C4-2B (cell line): ENCODE data around the gene PCDH9.

ENCODE experiments used
- H3K27ac ChIP-seq: fragments of 450-650 bp; 2 replicates; pipeline ENCODE4 v1.5.1; 2017
- ZFX ChIP-seq: fragments of 450-650 bp; IDR thresholded peaks from 2 replicates; pipeline ENCODE4 v1.6.1; 2017
- TF ChIP-seq, protein P1 (sequence below): fragments of 450-650 bp; conservative IDR thresholded peaks from 2 replicates; pipeline ENCODE4 v1.5.1; 2017; ENCODE audit warnings: mild to moderate bottlenecking

Gene PCDH9

DNA sequence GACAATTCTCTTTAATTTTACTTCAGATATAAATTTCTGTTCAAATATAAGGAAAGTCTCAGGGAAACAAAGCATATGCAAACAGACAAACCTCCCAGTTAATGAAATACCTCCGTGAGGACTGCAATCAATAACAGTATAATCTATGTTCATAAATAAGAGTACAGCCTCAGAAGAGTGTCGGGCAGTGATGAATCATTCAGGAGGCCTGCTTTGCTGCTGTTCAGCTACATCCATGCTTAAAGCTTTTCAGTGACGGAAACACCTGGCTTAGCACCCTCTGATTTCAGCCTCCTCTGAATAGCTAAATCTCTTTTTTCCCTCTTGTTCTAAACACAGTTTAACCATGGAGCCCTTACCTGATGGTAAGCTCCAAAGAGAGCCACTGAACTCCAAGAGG is 69.0 kb downstream of the PCDH9 start:
- TF ChIP-seq, protein P1, sequence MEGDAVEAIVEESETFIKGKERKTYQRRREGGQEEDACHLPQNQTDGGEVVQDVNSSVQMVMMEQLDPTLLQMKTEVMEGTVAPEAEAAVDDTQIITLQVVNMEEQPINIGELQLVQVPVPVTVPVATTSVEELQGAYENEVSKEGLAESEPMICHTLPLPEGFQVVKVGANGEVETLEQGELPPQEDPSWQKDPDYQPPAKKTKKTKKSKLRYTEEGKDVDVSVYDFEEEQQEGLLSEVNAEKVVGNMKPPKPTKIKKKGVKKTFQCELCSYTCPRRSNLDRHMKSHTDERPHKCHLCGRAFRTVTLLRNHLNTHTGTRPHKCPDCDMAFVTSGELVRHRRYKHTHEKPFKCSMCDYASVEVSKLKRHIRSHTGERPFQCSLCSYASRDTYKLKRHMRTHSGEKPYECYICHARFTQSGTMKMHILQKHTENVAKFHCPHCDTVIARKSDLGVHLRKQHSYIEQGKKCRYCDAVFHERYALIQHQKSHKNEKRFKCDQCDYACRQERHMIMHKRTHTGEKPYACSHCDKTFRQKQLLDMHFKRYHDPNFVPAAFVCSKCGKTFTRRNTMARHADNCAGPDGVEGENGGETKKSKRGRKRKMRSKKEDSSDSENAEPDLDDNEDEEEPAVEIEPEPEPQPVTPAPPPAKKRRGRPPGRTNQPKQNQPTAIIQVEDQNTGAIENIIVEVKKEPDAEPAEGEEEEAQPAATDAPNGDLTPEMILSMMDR: no peak
- TF ChIP-seq ZFX: no peak
- no peak overlapping the region for H3K27ac ChIP-seq

DNA sequence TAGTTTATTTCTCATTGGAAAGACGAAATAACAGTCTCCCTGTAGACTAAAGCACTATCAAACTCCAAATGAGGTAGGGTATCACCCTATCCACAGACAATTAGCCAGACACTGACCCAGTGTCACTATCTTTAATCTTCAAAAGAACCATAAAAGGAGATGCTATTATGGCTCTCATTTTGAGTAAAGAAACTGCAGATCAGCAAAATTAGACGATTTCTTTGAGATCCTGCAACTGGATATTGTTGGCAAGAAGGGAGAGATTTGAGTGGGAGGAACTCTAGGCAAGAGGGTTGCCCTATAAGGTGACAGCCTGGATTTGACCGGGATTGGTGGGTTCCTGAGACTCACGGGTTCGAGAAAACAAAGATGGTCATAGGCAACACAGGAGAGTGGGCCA is 71.2 kb downstream of the PCDH9 start:
- H3K27ac ChIP-seq: no peak overlapping the region
- TF ChIP-seq, protein P1: no peak
- no peak for TF ChIP-seq ZFX

DNA sequence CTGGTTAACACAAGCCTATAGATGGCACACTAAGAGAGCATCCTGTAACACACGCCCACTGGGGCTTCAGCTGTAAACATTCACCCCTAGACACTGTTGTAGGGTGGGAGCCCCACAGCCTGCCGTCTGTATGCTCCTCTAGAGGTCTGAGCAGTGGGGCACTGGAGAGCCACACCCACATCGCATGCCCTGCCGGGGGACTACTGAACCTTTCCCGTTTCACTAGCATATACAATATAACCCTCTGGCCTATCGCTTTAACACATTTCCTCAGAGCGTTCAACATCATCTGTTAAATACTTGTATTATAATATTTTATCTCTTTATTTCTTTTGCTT is 73.4 kb downstream of the PCDH9 start:
- no peak overlapping the region for H3K27ac ChIP-seq
- no peak for TF ChIP-seq ZFX
- TF ChIP-seq, protein P1: no peak

DNA sequence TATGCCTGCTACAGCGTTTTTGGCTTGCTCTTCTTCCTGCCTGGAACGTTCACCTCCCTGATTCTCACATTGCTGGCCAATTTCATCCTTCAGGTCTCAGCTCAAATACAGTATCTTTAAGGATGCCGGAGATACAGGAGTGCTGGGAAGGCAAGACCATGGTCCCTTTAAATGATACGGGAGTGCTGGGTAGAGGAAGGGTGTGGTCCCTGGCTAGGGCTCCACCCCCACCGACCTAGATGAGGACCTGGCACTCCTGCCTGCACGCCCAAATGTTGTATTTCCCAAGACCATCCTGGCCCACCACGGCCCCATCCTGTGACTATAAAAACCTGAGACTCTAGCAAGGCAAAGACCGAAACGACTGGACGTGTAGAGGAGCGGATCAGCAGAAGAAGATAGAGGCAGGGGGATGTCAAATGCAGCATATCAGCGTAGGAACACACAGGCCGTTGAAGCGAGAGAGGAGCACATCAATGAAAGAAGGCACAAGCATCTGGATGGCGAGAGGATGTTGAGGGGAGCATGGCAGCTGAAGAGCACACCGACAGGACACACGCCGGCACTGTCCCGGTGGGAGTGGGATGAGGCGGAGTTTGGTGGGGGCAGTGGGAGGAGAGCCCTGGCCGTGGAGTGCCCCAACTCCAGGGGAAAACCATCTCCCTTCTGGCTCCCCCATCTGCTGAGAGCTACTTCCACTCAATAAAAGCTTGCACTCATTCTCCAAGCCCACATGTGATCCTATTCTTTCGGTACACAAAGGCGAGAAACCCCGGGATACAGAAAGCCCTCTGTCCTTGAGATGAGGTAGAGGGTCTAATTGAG is 74.0 kb downstream of the PCDH9 start:
- TF ChIP-seq, protein P1: no peak
- TF ChIP-seq ZFX: no peak

DNA sequence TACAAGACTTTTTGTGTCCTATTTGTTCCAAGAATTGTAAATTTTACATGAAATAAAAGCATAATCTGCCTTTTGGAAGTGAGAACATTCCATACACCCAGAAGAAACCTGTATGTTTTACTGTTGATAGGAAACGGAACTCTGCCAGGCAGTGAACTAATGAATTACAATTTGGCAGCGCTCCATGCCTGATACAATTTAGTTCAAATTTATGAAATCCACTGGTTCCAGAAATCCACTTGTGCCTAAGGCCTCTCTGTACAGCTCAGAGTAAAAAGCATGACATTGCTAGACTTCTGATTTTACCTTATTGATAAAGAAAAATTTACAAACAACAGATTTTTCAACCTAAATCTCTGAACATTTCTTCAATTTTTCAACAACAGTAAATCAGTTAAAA is 78.1 kb downstream of the PCDH9 start:
- TF ChIP-seq, protein P1: no peak
- TF ChIP-seq ZFX: no peak
- no peak overlapping the region for H3K27ac ChIP-seq

More for the DNA sequence above, 74.0 kb downstream of the PCDH9 start:
- no peak overlapping the region for H3K27ac ChIP-seq

DNA sequence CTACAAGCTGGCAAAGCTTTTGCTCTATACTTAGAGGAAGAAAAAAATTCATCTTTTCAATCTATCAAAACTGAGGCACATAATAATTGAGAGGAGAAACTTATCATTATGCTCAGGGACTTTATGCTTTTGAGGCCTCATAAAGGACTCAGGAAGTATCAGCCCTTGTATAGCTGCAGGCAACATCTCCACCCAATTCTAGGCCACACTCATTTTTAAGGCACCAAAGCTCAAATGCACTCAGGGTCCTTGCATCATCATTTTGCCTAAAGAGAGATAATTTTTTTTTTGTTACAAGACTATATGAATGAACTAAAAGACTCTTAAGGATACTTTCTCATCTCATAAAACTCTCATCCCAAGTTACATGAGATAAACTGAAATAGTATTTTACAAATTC is 78.5 kb downstream of the PCDH9 start:
- TF ChIP-seq, protein P1: no peak
- TF ChIP-seq ZFX: no peak

DNA sequence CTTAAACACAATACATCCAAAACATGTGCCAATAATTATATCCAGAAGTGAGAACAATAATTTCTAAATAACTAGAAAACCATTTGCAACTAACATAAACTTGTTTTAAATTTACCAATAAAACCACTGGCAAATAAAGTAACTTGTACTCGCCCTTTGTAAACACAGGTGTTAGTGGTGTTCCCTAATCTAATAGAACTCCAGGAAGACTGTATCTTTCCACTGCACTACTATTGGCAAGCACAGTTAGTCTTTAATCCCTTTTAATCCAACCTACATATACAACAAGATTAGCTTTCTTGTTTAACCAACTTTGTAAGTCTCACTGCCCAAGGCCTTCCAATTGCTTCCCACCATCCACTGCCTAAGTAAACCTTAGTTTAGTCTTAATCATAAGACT is 79.5 kb downstream of the PCDH9 start:
- no peak overlapping the region for H3K27ac ChIP-seq
- TF ChIP-seq ZFX: no peak
- TF ChIP-seq, protein P1: no peak

More for the DNA sequence above, 78.5 kb downstream of the PCDH9 start:
- H3K27ac ChIP-seq: no peak overlapping the region
